ENCODE data around the gene RTRAF. TPM values are rescaled to one million over a fixed set of nuclear protein-coding genes. Genes with fewer than 3 reads are reported as not detected.

Gene RTRAF
- total RNA-seq, 1 experiment from 2014 or later, result 93.7 TPM

DNA sequence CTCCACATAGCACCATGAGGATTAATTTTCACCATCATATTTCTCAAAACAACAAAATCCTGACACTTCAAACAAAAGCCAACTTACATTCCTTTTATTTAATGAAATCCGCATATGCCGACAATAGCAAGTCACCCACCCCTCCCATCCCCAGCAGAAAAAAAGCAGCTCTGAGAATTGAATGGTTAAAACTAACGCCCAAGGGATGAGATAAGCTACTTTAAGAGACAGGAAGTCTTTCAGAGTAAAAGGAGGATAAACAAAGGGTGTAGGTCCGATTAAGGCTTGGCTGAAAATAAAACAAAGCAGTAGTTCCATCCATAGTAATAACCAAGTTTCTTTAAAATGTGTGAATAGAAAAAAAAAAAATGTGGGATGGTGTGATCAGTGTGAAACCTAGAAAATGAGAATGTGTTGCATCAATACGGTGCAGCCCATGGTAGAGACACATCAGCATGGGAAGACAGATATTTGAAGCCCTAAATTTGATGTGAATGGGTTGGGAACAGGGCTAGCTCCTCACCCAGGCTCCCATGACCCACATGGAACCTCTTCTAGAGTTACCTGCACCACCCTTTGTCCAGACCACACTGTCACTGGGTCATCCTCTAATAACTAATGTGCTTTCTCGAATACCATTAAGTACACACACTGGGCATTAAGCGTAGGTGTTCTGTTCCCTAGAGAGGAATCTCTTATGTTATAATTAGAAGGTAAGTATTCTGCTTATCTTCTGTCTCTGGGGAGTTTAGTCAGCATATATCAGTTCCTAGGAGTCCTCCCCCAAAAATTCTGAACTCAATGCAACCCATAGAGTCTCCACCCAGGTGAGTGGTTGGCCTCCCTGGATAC lies 31.7 kb downstream of the RTRAF start:
- CTCF ChIA-PET, result interaction anchor here (0.6 kb wide), 1 partner anchor 10 kb away, joined by 8 read pairs; no protein-coding TSS in a partner anchor
- DNase-seq (ENCODE audit: low read depth, low spot score), result no peak
- no peak for TF ChIP-seq SIN3A (IDR thresholded peaks at IDR 0.05; ENCODE audit: borderline replicate concordance, insufficient read depth, low read depth, low read length)
- TF ChIP-seq POLR2AphosphoS5 (IDR thresholded peaks at IDR 0.05; ENCODE audit: low read depth, low read length), result no peak
- TF ChIP-seq TCF7L2 (IDR thresholded peaks at IDR 0.05; ENCODE audit: low read depth, low read length), result no peak
- TF ChIP-seq, protein P1, sequence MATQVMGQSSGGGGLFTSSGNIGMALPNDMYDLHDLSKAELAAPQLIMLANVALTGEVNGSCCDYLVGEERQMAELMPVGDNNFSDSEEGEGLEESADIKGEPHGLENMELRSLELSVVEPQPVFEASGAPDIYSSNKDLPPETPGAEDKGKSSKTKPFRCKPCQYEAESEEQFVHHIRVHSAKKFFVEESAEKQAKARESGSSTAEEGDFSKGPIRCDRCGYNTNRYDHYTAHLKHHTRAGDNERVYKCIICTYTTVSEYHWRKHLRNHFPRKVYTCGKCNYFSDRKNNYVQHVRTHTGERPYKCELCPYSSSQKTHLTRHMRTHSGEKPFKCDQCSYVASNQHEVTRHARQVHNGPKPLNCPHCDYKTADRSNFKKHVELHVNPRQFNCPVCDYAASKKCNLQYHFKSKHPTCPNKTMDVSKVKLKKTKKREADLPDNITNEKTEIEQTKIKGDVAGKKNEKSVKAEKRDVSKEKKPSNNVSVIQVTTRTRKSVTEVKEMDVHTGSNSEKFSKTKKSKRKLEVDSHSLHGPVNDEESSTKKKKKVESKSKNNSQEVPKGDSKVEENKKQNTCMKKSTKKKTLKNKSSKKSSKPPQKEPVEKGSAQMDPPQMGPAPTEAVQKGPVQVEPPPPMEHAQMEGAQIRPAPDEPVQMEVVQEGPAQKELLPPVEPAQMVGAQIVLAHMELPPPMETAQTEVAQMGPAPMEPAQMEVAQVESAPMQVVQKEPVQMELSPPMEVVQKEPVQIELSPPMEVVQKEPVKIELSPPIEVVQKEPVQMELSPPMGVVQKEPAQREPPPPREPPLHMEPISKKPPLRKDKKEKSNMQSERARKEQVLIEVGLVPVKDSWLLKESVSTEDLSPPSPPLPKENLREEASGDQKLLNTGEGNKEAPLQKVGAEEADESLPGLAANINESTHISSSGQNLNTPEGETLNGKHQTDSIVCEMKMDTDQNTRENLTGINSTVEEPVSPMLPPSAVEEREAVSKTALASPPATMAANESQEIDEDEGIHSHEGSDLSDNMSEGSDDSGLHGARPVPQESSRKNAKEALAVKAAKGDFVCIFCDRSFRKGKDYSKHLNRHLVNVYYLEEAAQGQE (IDR thresholded peaks at IDR 0.05; ENCODE audit: insufficient read depth in 1 of 2, low read depth in 2 of 2, low read length in 1 of 2), result no peak
- TF ChIP-seq, protein P2, sequence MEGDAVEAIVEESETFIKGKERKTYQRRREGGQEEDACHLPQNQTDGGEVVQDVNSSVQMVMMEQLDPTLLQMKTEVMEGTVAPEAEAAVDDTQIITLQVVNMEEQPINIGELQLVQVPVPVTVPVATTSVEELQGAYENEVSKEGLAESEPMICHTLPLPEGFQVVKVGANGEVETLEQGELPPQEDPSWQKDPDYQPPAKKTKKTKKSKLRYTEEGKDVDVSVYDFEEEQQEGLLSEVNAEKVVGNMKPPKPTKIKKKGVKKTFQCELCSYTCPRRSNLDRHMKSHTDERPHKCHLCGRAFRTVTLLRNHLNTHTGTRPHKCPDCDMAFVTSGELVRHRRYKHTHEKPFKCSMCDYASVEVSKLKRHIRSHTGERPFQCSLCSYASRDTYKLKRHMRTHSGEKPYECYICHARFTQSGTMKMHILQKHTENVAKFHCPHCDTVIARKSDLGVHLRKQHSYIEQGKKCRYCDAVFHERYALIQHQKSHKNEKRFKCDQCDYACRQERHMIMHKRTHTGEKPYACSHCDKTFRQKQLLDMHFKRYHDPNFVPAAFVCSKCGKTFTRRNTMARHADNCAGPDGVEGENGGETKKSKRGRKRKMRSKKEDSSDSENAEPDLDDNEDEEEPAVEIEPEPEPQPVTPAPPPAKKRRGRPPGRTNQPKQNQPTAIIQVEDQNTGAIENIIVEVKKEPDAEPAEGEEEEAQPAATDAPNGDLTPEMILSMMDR (IDR thresholded peaks at IDR 0.05), result no peak
- Histone ChIP-seq H3K4me1 (ENCODE audit: control insufficient read depth, insufficient read depth, low read length) (no peaks in the 10 kb centered on the region), H3K36me3 (ENCODE audit: control insufficient read depth, insufficient read depth, low read length) (no peaks in the 10 kb centered on the region), H3K4me3 (ENCODE audit: low read depth in 2 of 2, low read length in 2 of 2) (no peak overlapping the region), H3K9me3 (ENCODE audit: control insufficient read depth, insufficient read depth, low read depth, low read length) (no peaks in the 10 kb centered on the region), H3K27me3 (ENCODE audit: control insufficient read depth, insufficient read depth, low read length) (no peaks in the 10 kb centered on the region; the same call in 1 of the 2 replicates), H3K27ac (ENCODE audit: low read length) (no peak overlapping the region)
- no peak for ATAC-seq
- POLR2A ChIA-PET, result no interaction called here
- BruUV-seq (replicated peaks), result no TSS peak
- intact Hi-C loops (cut with micrococcal nuclease; ENCODE audit: unreplicated experiment), result no loop called here
- in situ Hi-C loops (cut with HindIII; ENCODE audit: low pct_unique_long_range_greater_than_20kb, low sequenced_read_pairs), result no loop called here

DNA sequence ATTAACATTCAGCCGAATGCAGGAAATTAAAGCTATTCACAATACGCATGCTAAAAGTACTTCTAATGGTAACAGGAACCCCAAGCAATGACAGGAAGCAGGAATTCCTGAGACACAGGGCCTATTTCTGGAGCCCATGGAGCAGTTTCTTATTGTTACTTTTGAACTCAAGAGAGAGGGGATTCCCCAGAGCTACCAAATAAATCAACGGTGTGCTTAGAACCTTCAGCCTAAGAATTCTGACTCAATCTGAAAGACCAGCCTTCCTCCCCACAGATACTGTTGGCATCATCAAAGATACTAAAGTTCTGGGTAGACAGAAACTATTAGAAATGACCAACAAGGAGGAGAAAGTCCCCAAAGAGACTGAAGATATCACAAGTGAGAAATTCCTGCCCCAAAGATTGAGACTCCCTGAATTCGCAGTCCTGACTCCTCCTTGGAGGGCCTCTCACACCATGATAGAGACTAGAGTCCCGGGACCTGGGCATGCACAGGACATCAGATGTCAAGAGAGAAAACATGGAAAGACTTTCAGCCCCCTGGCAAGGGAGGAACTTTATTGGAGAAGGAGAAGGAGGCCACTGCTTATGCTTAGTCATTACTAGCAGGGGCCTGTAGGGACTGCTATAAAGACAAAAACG lies 32.7 kb downstream of the RTRAF start:
- DNase-seq (ENCODE audit: low read depth, low spot score), result no peak
- no peaks in the 10 kb centered on the region for H3K36me3 ChIP-seq (ENCODE audit: control insufficient read depth, insufficient read depth, low read length)
- ChIA-PET POLR2A (no interaction called here), CTCF (interaction anchor here (0.5 kb wide), 1 partner anchor 109 kb away, joined by 3 read pairs; no protein-coding TSS in a partner anchor)
- ATAC-seq, result no peak
- in situ Hi-C loops (cut with HindIII; ENCODE audit: low pct_unique_long_range_greater_than_20kb, low sequenced_read_pairs) (no loop called here), intact Hi-C loops (cut with micrococcal nuclease; ENCODE audit: unreplicated experiment) (no loop called here)
- H3K27ac ChIP-seq (ENCODE audit: low read length), result no peak overlapping the region
- H3K27me3 ChIP-seq (ENCODE audit: control insufficient read depth, insufficient read depth, low read length), result no peaks in the 10 kb centered on the region
- H3K4me1 ChIP-seq (ENCODE audit: control insufficient read depth, insufficient read depth, low read length), result no peaks in the 10 kb centered on the region
- no peaks in the 10 kb centered on the region for H3K9me3 ChIP-seq (ENCODE audit: control insufficient read depth, insufficient read depth, low read depth, low read length)
- BruUV-seq (replicated peaks), result no TSS peak
- H3K4me3 ChIP-seq (ENCODE audit: low read depth in 2 of 2, low read length in 2 of 2), result no peak overlapping the region
- TF ChIP-seq, protein P2 (IDR thresholded peaks at IDR 0.05), result no peak
- TF ChIP-seq, protein P1 (IDR thresholded peaks at IDR 0.05; ENCODE audit: insufficient read depth in 1 of 2, low read depth in 2 of 2, low read length in 1 of 2), result no peak
- TF ChIP-seq TCF7L2 (IDR thresholded peaks at IDR 0.05; ENCODE audit: low read depth, low read length) (no peak), SIN3A (IDR thresholded peaks at IDR 0.05; ENCODE audit: borderline replicate concordance, insufficient read depth, low read depth, low read length) (no peak), POLR2AphosphoS5 (IDR thresholded peaks at IDR 0.05; ENCODE audit: low read depth, low read length) (no peak)
